HepG2 (cell line): Measurements from ENCODE around the gene PEMT. TPM values are rescaled to one million over a fixed set of nuclear protein-coding genes. Genes with fewer than 3 reads are reported as not detected.

Experiments
- polyA plus RNA-seq, 8 experiments: library from polyadenylated mRNA; depleted of rRNA in 3 of 8; stranded (reverse) in 7 of 8; unstranded in 1 of 8; fragments of >200 nt; fragmentation: Illumina TruSeq in 4 of 8; extraction: Trizol in 4 of 8; gene quantifications; 2 replicates each; pipeline versions ENCODE4 v1.2.1 to v1.2.3, GENCODE V29; 2011 to 2016; ENCODE audit warnings: low read depth in 4 of 8, missing spikeins in 1 of 8, mixed read lengths in 1 of 8; ENCODE audit not compliant: insufficient read depth in 1 of 8
- small RNA-seq, 3 experiments: library from RNA; depleted of rRNA; stranded (forward); fragments of <200 nt; gene quantifications; one replicate each; pipeline ENCODE3, GENCODE V24; 2012; ENCODE audit warnings: low read depth in 2 of 3, low replicate concordance in 1 of 3; ENCODE audit not compliant: insufficient read length in 3 of 3, insufficient read depth in 2 of 3
- total RNA-seq, 5 experiments: library from RNA; depleted of rRNA; stranded (reverse); fragments of >200 nt; fragmentation: Illumina TruSeq; extraction: Trizol; gene quantifications; 2 replicates each; pipeline ENCODE4 v1.2.3, GENCODE V29; 2016; ENCODE audit warnings: low read depth in 1 of 5

Gene PEMT
- total and polyA plus RNA-seq, 2 of the 13 experiments (the other 11 are each of a cell fraction or from before 2014, with no cell fraction given): 31.7 to 43.6 TPM

Small RNA genes lying within 50 kb of the gene (small RNA-seq; reads per million reads assigned to genes)
- gene RF00019 (0 reads per million in 3 experiments), gene RNU6-468P (0 to 0.97 (median 0) reads per million in 3 experiments)

Other genes with a start within 250 kb of the PEMT start
- 11.7 and 15.1 TPM in 2 replicates for gene MED9, start 114.7 kb downstream of the PEMT start, total RNA-seq (2016; rRNA removed; fragmentation: Illumina TruSeq; extraction: Trizol)
- 11.9 and 14.4 TPM in 2 replicates for gene MED9, start 114.7 kb downstream of the PEMT start, polyA plus RNA-seq (2011; rRNA removed)
- 1.4 and 1.6 TPM in 2 replicates for gene RASD1, start 95.3 kb downstream of the PEMT start, total RNA-seq (2016; rRNA removed; fragmentation: Illumina TruSeq; extraction: Trizol)
- 4.2 and 8.9 TPM in 2 replicates for gene RASD1, start 95.3 kb downstream of the PEMT start, polyA plus RNA-seq (2011; rRNA removed)
- gene RAI1, start 89.8 kb upstream of the PEMT start, total RNA-seq (2016; rRNA removed; fragmentation: Illumina TruSeq; extraction: Trizol): 5.1 and 5.2 TPM in 2 replicates
- 3.4 and 3.9 TPM in 2 replicates for gene RAI1, start 89.8 kb upstream of the PEMT start, polyA plus RNA-seq (2011; rRNA removed)
- 12.6 and 34.3 TPM in 2 replicates for gene SREBF1, start 245.3 kb upstream of the PEMT start, total RNA-seq (2016; rRNA removed; fragmentation: Illumina TruSeq; extraction: Trizol)
- gene SREBF1, start 245.3 kb upstream of the PEMT start, polyA plus RNA-seq (2011; rRNA removed): 38.0 and 57.5 TPM in 2 replicates